ENCODE measurements around the gene PMP22.
A peak's percentile ranks its signal among the peaks of the same experiment; 100 is the strongest.

Gene PMP22

DNA sequence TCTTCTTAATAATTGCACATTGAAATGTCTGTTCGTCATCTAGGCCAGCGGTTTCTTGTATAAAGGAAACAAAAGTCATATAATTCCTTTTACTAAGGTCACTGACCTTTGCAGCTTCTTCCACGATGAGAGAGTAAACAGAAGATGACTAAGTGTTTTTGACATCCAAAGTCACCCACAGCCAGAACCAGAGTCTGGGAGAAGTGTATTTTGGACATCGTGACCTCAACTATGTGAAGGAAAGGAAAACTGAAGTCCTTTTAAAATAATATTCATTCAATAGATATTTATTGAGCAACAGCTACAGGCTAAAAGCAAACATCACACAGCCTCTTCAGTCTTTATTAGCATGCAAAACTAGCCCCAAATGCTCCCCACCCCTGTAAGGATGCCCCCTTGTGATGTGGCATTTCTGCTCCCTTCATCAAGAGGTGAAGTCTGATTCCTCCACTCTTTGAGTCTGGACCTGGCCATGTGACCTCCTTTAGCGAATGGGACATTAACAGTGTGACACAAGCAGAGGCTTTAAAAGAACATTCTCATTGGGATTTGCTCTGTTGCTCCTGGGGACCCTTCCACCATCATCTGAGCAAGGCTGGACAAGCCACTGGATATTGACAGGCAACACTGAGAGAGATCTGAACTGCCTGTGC, 8.1 kb upstream of the PMP22 start:
- DNase-seq (ENCODE audit: low read depth), result no peak

DNA sequence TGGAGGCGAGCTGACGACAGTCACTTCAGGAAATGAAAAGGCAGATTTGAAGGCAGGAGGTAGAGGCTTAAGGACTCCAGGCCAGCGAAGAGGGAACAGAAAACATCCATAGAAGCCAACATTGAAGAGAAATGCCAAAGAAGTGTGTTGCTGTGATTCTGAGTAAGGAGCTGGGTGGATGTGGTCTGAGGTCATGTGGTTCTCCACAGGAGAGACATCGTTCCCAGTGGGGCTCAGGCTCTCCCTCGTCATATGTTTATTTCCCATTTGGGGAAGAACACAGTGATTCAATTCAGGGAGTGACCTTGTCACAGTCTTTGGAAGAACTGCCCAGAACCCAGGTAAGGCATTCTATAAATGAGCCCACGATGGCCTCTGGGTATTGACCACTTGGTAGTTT, 6.6 kb upstream of the PMP22 start:
- no peak for DNase-seq (ENCODE audit: low read depth)

DNA sequence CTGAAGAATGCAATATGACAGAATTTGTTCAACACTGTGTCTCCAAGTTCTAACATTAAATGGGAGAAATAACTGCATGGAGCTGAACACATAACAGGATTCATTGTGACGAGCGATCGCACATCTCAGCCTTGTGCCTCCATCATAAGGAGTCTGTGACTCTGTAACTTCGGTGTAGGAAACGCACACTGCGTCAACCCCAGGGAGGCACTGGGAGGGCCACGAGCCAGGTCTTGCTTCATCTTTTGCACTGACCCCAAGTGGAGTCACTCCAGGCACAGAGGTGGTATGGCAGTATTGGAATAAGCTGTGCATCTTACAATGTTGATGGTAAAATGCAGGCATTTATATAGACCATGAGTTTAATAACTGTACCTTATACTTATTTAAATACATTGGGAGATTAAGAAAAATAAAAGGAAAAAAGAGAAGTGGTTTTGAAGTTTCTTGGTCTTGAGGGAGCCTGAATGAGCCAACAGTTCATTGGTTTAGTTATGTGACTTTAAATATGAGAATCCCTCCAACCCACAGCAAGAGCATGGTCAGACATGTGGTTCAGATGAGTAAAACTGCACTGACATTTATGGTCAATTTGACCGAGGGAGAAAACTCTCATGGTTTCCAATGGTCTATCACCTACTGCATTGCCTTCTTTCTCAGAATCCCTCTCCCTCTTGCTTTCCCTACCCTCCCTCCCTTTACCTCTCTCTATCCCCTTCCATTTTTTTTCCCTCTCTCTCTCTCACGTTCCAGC, 5.7 kb upstream of the PMP22 start:
- no peak for DNase-seq (ENCODE audit: low read depth)

DNA sequence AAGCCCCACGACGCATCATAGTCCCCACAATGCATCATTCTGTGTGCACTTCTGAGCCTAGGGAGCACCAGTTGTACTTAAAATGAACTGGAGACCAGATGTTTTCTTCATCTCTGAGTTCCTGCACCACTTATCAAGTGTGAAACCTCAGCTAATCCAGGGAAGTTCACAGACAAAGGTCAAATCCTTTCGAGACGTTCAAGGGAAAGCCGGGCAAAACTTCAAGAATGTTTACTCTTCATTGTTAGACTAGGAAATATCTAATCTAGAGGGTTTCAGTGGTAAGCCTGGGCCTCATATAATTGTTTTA, 4.6 kb upstream of the PMP22 start:
- no peak for DNase-seq (ENCODE audit: low read depth)

DNA sequence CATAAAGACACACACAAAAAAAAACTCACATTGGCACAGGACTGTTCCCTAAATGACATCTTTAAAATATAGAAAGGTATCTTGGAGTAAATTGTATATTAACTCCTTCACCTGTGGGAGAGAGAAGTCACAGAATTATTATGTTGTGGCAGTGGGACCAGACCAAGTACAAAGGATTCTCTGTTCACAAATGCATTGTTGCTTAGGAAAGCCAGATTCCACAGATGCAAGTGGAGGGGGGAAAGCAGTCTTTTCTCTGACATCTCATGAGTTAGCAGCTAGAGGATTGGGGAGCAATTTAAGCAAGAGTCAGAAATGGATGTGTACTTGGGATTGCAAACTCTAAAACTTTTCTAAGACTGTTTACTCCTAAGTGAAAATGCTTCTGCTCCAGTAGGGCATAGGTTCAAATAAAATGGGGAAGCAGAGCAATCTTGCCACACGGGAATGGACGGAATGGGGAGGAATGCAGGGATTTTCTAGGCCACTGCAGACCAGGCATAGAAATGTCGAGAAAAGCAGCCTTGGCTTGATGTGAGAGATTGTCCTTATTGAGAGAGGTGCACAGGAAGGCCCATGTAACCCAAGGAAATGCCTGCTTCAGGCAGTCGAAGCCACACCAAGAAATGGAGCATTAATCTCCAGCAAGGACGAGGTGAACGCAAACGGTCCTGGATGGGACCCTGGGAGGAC, 4.1 kb upstream of the PMP22 start:
- DNase-seq (ENCODE audit: low read depth), result no peak

DNA sequence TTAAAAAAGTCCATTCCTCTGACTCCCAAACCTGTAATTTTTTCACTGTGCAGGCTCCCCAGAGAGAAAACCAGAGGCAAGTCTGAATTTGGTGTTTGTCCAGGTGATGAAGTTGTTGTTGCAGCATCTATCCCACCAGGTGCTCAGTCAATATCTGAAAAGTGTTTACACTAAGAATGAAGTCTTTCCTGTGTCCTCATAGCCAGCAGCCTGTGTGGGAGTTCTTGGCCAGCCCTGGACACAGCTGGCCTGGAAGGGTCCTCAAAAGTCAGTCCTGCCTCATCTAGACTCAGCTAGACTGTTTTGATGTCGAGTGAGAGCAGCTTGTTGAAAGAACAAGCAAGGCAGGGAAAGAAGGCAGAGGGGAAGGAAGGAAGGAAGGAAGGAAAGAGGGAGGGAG, 3.3 kb upstream of the PMP22 start:
- DNase-seq (ENCODE audit: low read depth), result no peak

DNA sequence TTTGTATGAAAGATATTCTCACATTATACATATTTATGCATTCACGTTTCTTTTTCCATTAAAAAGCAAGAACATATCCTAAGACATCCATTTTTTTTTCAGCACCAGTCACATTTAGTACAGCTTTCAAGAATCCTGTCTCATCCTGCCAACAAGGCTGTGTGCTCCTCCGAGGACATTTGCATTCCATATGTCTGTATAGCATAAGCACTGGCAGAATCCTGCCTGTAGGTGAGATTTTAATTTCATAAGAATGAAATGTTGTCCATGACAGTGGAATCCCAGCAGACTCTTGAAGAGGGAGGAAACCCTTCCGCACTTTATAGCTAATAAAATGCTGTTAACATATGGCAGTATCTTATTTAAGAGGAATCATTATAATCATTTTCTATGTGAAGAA, 2.9 kb upstream of the PMP22 start:
- no peak for DNase-seq (ENCODE audit: low read depth)

DNA sequence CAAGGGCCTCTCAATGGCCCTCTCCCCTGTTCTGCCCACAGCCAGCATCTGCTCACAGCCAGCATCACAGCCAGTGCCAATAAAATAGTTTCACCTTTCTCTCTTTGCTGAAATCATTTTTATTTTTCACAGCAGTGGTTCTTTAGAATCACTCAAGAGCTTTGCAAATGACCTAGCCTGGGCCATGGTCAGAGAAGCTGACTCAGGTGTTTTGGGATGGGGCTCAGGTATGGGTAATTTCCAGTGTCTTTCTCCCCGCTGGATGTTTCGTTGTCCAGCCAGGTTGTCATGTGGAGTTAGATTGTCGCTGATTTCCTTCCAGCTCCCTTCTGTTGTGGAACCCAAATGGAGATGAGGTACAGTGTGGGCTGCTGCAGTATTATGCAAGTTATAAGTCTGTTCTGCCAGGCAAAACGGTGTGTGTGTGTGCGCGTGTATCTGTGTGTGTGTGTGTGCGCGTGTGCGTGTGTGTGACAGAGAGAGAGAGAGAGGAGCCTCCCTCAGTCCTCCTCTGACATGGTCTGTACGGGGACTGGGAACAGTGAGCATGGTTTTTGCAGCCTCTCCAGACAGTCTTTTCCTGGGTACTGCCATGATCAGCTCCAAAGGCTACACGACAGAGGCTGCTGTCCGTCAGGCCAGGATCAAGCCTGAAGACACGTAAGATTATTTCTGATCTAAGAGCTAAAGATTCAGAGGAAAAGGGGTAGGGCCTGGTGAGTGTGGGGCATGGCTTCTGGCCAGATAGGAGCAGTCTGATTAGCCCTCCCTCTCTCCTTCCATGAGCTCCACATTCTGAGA, 1.4 kb upstream of the PMP22 start:
- no peak for DNase-seq (ENCODE audit: low read depth)

DNA sequence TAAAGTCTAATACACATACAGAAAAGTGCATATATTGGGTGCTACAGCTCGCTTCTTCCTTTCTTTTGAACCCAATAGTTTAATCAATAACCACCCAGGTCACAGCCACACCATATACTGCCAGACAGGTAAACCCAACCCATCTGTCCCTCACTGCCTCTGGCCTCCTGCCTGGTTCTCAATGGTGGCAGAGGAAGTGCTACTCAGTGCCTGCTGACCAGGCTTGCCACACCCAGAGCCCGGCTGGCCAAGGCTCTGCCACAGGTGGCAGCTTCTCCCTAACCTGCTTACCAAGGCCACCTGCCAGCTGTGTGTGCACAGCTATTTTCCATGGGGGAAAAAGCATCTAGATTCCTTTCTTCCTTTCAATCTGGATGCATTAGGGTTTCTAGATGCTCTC, 584 bp downstream of the PMP22 start:
- no peak for DNase-seq (ENCODE audit: low read depth)

DNA sequence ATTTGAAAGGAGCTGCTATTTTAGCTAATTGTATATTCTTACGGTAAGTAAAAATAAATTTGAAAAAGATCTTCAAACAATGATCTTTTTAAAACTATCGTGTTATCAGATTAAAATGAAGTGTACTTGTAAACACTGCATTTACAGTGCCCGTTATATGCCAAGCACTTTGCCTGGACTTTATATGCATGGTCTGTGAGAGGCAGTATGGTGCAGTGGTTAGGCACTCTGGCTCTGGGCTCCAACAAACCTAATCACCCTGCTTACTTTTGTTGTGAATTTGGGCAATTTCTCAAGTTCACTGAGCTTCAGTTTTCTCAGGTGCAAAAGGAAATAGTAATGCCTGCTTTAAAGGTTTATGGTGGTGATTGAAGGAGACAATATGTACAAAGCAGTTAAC, 1.4 kb downstream of the PMP22 start:
- DNase-seq (ENCODE audit: low read depth), result no peak

DNA sequence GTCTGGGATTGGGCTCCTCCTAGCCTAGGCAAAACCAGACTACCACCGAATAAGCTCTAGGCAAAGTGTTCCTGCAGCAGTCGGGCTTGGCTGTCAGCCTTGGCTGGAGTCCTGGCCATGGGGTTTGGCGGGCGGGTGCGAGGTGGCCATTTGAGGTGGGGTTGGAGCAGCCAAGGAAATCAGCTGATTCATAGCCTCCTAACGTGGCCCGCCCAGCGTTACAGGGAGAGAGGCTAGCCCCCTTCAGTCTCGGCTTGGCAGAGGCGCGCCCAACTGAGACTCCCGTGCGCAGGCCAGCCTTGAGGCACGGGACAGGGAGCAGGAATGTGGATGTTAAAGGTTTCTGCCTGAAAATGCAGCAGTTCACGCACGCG, 1.9 kb downstream of the PMP22 start:
- no peak for DNase-seq (ENCODE audit: low read depth)

DNA sequence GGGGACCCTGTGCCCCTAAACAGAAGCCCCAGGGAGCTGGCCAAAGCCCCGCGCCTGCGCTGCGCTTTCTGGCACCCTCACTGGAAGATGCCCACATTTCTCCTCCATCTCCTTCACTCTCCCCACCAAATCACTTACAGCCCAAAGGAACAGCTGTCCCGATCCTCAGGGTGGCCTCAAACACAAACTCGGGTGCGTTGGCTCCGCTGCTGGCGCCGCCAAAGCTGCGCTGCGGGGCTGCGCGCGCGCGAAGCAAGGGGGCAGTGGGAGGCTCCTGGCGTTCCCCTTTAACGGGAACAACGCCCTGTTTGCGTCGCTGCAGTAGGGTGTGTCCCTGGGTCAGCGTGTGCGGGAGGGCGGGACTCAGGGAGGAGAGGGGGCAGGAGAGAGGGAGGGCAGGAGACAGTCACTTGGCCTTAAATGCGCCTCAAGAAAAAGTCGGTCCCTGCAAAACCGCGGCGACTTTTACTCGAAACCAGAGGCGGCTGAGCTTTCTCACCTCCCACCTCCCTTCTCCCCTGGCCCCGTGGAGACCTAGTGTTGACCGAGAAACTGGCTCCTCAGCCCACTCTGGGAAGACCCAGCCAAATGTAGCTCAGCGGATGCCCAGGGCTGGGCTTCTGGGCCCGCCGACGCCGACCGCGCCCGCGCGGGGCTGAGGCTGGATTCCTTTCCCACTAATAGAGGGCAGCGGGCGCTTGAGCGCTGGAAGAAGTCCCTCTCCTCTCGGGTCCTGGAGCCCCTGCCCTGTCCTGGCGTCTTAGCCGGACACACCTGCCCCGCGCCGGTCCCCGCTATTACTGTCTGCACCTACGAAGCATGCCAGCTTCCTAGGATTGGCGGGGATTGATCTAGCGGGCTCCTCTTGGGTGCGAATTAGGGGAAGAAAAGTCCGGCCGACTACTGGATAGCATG, 2.6 kb downstream of the PMP22 start:
- no peak for DNase-seq (ENCODE audit: low read depth)

DNA sequence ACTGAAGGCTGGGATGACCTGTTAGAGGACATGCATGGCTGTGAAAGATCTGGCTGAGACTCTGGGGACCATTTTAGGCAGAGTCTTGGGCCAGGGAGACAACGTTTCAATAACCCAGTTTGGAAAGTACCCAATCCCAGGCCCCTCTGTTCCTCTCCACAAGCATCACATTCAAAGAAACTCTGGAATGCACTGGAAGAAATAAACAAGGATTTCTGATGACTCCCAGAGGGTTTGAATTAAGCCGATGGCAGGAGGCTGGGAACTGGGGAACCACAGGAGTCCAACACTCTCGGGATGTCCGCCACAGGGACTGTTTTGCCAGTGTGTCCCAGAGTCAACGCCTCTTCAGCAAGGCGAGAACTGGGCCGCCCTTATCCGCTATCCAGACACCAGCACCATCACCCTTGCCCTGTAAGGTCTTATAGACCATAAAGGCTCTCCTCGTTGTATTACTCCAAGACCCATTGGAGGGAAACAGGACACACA, 3.3 kb downstream of the PMP22 start:
- no peak for DNase-seq (ENCODE audit: low read depth)

DNA sequence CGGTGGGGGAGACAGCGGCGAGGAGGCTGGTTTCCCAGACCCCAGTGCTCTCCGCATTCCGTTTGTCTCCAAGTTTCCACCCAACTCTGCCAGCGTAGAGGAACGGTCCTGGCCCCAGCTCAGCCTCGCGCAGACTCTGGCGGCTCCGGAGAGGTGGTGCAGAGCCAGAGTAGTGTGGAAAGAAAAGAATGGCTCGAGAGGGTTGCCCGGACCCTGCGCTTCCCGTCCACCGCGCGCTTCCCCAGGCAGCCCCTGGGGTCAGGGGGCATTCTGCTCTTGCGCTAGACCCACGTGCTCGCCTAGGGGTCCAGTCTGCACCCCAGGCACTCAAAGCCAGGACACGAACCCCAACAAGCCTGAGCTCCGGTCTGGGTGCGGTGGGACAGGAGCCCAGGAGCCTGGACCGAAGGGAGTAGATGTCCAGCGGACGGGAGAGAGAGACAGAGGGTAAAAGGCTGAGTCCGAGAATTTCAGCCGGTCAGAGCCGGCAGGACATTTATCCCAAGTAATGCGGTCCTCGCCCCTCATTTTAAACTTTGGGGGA, 3.8 kb downstream of the PMP22 start:
- no peak for DNase-seq (ENCODE audit: low read depth)

DNA sequence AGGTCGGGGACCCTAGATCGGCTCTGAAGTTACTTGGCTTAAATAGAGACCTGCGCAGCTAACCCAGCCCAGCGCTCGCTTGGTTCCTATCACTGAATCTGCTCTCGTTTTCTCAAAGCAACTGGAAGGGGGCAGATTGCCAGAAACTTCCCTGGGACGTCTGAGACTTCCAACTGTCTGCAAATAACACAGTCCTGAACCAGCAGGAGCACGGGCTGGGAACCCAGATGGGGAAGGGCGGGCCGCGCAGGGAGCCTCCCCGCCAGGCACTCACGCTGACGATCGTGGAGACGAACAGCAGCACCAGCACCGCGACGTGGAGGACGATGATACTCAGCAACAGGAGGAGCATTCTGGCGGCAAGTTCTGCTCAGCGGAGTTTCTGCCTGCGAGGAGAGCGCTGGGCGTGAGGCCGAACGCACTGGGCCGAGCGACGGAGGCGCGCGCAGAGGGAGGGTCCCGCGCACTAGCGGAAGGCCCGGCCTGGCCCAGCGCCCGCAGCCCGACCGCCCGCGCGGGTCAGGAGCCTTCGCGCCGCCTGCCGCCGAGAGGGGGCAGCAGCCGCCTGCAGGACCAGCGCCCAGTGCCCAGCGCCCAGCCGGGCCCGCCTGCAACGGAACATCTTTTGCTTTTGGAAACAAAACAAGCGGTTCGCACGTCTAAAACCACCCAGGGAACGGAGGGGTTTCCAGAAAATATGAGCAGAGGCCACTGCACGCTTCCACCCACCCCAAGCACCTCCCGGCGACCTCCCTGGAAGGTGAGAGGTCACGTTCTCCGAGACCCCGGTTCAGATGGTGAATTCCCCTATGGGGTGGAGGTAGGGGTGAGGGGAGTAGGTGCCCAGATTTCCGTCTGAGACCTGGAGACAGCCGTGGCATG, 4.5 kb downstream of the PMP22 start:
- peak; percentile 39 for DNase-seq (ENCODE audit: low read depth)

DNA sequence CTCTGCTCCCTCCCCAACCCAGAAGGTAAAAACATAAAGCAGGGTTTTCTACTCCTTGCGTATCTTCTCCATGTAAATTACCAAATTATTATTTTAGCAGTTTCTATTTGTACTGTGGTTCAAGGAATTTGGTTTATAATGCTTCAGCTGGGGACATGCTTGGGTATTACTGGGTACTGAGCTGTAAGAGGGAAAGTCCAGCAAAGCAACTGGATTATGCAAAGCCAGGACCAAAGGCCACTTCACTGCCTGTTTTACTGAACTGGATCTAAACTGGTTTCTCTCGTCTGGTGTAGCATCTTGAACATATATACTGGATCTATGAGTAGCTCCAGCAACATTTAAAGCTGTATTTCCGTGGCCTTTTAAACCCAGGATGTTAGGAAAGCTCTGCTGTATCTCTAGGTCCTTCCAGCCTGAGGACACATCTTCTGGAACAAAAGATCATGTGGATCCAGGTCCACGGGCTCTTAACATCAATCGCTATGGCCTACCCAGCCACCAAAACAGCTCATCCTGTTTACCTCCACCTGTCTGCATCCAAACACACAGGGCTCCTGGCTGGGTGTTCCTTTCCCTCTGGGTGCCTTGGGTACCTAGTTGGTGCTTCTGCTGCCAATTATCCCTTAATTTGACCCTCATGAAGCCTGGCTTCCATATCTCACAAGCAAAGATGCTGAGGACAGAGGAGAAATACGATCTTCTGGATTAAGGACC, 7.2 kb downstream of the PMP22 start:
- DNase-seq (ENCODE audit: low read depth), result no peak

DNA sequence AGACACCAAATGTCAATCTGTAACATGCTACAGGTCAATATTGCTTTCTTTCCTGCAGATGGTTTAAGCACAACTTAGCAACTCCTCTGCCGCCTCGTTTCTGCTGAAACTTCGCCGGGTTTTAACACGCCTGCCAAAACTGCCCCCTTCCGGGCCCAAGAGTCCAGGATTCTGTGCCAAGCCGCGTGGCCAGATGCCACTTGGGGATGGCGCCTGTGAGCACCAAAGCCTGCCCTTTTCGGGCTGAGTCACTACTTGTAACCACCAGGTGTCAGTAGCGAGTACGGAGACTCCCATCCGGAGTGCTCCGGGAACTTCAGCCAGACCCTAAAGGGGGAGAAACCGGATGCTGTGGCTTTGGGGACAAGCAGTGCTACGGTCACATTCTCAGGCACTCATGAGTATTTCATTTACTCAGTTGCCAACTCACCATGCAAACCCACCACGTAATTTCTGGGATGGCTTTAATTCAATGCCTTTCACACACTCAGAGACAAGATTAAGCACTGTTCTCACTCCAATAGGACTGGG, 7.8 kb downstream of the PMP22 start:
- DNase-seq (ENCODE audit: low read depth), result peak; percentile 35

DNA sequence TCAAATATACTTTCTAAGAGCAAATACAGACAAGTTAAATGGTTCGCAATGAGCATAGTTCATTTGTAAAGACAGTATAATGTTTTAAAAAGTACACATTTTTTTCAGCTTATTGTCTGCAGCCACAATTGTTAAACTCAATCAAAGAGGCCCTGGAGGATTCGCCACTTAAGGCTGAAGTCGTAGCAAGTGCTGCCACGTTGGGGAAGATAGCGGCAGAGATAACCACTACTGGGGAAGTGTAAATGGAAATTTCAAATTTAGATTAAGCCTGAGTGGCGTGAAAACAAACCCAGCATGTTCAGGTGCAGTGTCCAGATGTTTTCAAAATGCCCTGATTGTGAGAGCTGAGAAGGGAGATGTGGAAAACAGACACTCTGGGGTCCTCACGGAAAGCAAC, 8.4 kb downstream of the PMP22 start:
- DNase-seq (ENCODE audit: low read depth), result no peak

DNA sequence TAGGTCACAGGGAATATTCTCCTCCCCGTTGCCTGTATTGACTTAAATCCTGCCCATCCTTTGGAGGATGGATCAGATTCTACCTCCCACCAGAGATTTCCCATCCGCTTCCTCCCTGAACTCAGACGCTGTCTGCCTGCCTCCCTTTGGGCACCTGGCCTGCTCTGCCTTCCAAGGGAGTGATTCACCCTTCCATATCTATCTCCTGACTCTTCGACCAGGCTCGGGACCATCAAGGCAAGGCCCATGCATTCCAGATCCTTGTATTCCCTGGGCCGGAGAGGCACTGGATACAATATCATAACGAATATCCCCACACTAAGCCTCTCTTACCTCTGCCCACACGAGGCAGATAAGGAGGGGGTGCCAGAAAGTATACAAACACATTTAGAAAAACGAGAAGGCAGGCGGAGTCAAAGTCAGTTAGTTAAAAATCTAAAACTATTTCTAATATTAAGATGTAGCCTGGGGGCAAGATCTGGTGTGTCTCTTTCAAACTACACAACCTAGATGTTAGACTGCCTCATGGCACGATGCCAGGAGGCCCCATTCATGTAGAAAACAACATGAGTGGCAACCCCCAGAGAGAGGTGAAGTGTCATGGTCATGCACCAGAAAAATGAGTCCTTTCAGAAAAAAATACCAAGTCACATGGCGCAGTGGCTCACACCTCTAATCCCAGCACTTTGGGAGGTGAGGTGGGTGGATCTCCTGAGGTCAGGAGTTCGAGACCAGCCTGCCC, 9.2 kb downstream of the PMP22 start:
- no peak for DNase-seq (ENCODE audit: low read depth)
